ENCODE measurements around the gene PIEZO2.

DNA sequence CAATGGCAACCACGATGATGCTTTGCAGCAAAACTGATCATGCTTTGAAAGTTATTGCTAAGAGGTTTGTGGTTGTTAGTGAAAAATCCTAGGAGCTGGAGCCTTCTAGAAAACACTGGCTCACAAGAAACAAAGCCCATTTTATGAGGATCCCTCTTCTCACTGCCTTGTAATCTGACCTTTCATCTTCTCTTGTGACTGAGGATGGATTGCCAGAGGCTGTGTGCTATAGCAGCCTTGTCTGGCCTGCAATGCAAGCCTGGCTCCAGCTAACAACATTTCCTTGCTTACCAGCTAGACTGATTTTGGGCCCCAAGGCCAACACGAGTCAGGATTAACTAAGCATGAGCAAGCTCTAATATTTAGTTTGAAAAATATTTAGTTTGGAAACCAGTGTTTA, 13.1 kb downstream of the PIEZO2 start:
- TF ChIP-seq, protein P1, sequence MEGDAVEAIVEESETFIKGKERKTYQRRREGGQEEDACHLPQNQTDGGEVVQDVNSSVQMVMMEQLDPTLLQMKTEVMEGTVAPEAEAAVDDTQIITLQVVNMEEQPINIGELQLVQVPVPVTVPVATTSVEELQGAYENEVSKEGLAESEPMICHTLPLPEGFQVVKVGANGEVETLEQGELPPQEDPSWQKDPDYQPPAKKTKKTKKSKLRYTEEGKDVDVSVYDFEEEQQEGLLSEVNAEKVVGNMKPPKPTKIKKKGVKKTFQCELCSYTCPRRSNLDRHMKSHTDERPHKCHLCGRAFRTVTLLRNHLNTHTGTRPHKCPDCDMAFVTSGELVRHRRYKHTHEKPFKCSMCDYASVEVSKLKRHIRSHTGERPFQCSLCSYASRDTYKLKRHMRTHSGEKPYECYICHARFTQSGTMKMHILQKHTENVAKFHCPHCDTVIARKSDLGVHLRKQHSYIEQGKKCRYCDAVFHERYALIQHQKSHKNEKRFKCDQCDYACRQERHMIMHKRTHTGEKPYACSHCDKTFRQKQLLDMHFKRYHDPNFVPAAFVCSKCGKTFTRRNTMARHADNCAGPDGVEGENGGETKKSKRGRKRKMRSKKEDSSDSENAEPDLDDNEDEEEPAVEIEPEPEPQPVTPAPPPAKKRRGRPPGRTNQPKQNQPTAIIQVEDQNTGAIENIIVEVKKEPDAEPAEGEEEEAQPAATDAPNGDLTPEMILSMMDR (IDR thresholded peaks at IDR 0.05; ENCODE audit: low read length), result no peak
- no peak for TF ChIP-seq EZH2 (IDR thresholded peaks at IDR 0.05; ENCODE audit: borderline replicate concordance, low read length)

All from OCI-LY1 (cell line).